ENCODE data around the gene TMEM200A.

- no peak for TF ChIP-seq CTCF (IDR thresholded peaks at IDR 0.05; ENCODE audit: poor library complexity, severe bottlenecking)
- TF ChIP-seq SMC3 (conservative IDR thresholded peaks at IDR 0.05; ENCODE audit: poor library complexity): no peak
- no peak for TF ChIP-seq RAD21 (conservative IDR thresholded peaks at IDR 0.05)
- no peak for TF ChIP-seq EZH2 (IDR thresholded peaks at IDR 0.05; ENCODE audit: borderline replicate concordance, insufficient read depth, low read length, poor library complexity, severe bottlenecking)
- TF ChIP-seq REST (IDR thresholded peaks at IDR 0.05; ENCODE audit: borderline replicate concordance): no peak
- no peak for TF ChIP-seq EP300 (conservative IDR thresholded peaks at IDR 0.05; ENCODE audit: poor library complexity, severe bottlenecking)
Measured at GRCh38 chr6:130425537-130425936, 59.7 kb downstream of the TMEM200A start.

Data from neural cell (in vitro differentiated cells).